IMR-90 (cell line): ENCODE results near the gene TRPM7. TPM values are rescaled to one million over a fixed set of nuclear protein-coding genes. Genes with fewer than 3 reads are reported as not detected.

Source experiments
- ATAC-seq: fragments of 200-7000 bp; cut with Tn5 transposase; 2 replicates; pipeline ENCODE4 v1.9.1; 2020; ENCODE audit warnings: low read depth, mild to moderate bottlenecking, moderate library complexity
- BruUV-seq: library from RNA; stranded (reverse); fragments of 400-500 nt; replicated peaks from 2 replicates; lab custom pipeline; 2021; lab: Mats Ljungman, UMichigan
- CTCF ChIA-PET: fragments of 300-600 bp; formaldehyde crosslinking; extraction: SDS; loops from one replicate; lab custom pipeline; 2021; ENCODE audit warnings: antibody characterized with exemption; lab: Yijun Ruan, JAX
- POLR2A ChIA-PET: fragments of 300-600 bp; sonication (Branson Sonifier 250); formaldehyde crosslinking; loops from one replicate; lab custom pipeline; 2022; ENCODE audit warnings: antibody characterized with exemption; ENCODE audit not compliant: unreplicated experiment; lab: Charles Lee
- DNase-seq: peaks from one replicate; pipeline ENCODE4 v3.0.0; 2013
- H2AFZ ChIP-seq: replicated peaks from 2 replicates; pipeline ENCODE3; 2013; ENCODE audit warnings: low read length, mild to moderate bottlenecking; ENCODE audit not compliant: poor library complexity
- H2AK5ac ChIP-seq: 2 replicates; pipeline ENCODE4 v1.6.1; 2013; ENCODE audit warnings: low read depth, low read length, inconsistent platforms
- H2AK9ac ChIP-seq: replicated peaks from 2 replicates; pipeline ENCODE3; 2013; ENCODE audit warnings: mild to moderate bottlenecking, low read depth, low read length, moderate library complexity; ENCODE audit not compliant: poor library complexity
- H2BK120ac ChIP-seq: 2 replicates; pipeline ENCODE4 v1.6.1; 2013; ENCODE audit warnings: low read depth, low read length, inconsistent platforms
- H2BK15ac ChIP-seq: 3 replicates; pipeline ENCODE4 v1.6.1; 2013; ENCODE audit warnings: low read depth, low read length, inconsistent platforms
- H2BK20ac ChIP-seq: 2 replicates; pipeline ENCODE4 v1.6.1; 2013; ENCODE audit warnings: low read depth, mild to moderate bottlenecking, inconsistent platforms, low read length, moderate library complexity
- H2BK5ac ChIP-seq: 2 replicates; pipeline ENCODE4 v1.6.1; 2013; ENCODE audit warnings: mild to moderate bottlenecking, low read depth, low read length, inconsistent platforms; ENCODE audit not compliant: poor library complexity, severe bottlenecking
- H3K14ac ChIP-seq: replicated peaks from 2 replicates; pipeline ENCODE4 v1.6.1; 2013; ENCODE audit warnings: low read depth, low read length, inconsistent platforms
- H3K18ac ChIP-seq: 2 replicates; pipeline ENCODE4 v1.6.1; 2013; ENCODE audit warnings: low read depth, low read length, control low read depth
- H3K23ac ChIP-seq: 2 replicates; pipeline ENCODE4 v1.6.1; 2013; ENCODE audit warnings: low read depth, low read length, inconsistent platforms
- H3K27ac ChIP-seq: 2 replicates; pipeline ENCODE4 v1.5.1; 2013; ENCODE audit warnings: mild to moderate bottlenecking, control low read depth, low read length; ENCODE audit not compliant: insufficient read depth
- H3K27me3 ChIP-seq: 2 replicates; pipeline ENCODE4 v1.6.1; 2013; ENCODE audit warnings: low read length; ENCODE audit not compliant: control insufficient read depth, insufficient read depth
- H3K36me3 ChIP-seq: 2 replicates; pipeline ENCODE4 v1.6.1; 2013; ENCODE audit warnings: low read length, mixed read lengths; ENCODE audit not compliant: control insufficient read depth, insufficient read depth
- H3K4ac ChIP-seq: 2 replicates; pipeline ENCODE4 v1.6.1; 2013; ENCODE audit warnings: low read depth, low read length, inconsistent platforms
- H3K4me1 ChIP-seq: 2 replicates; pipeline ENCODE4 v1.6.1; 2013; ENCODE audit warnings: low read length, mixed read lengths; ENCODE audit not compliant: control insufficient read depth, insufficient read depth
- H3K4me2 ChIP-seq: 2 replicates; pipeline ENCODE4 v1.6.1; 2013; ENCODE audit warnings: low read depth, mild to moderate bottlenecking, control low read depth, low read length, moderate library complexity
- H3K4me3 ChIP-seq: 2 replicates; pipeline ENCODE4 v1.5.1; 2013; ENCODE audit warnings: low read depth, mild to moderate bottlenecking, control low read depth, low read length, moderate library complexity; ENCODE audit not compliant: insufficient read depth
- H3K56ac ChIP-seq: 2 replicates; pipeline ENCODE4 v1.6.1; 2013; ENCODE audit warnings: low read length, inconsistent platforms; ENCODE audit not compliant: insufficient read depth; ENCODE audit errors: extremely low read depth
- H3K79me1 ChIP-seq, 2 experiments: 2 replicates each; pipeline ENCODE4 v1.6.1; 2013; ENCODE audit warnings: low read length in 2 of 2, inconsistent platforms in 1 of 2, low read depth in 1 of 2
- H3K9ac ChIP-seq: 2 replicates; pipeline ENCODE4 v1.6.1; 2013; ENCODE audit warnings: low read depth, low read length, control low read depth
- H3K9me1 ChIP-seq: 2 replicates; pipeline ENCODE4 v1.6.1; 2013; ENCODE audit warnings: low read length, inconsistent platforms; ENCODE audit not compliant: insufficient read depth
- H3K9me3 ChIP-seq: 2 replicates; pipeline ENCODE4 v1.6.1; 2013; ENCODE audit warnings: low read length; ENCODE audit not compliant: control insufficient read depth, insufficient read depth
- H4K20me1 ChIP-seq: 2 replicates; pipeline ENCODE4 v1.6.1; 2013; ENCODE audit warnings: low read length, inconsistent platforms; ENCODE audit not compliant: insufficient read depth
- H4K5ac ChIP-seq: 2 replicates; pipeline ENCODE4 v1.6.1; 2013; ENCODE audit warnings: mild to moderate bottlenecking, low read depth, low read length, control low read depth
- H4K8ac ChIP-seq, 2 experiments: 2 replicates each; pipeline ENCODE4 v1.6.1; 2013; ENCODE audit warnings: low read depth in 2 of 2, low read length in 2 of 2, control low read depth in 1 of 2, inconsistent platforms in 1 of 2
- H4K91ac ChIP-seq: 2 replicates; pipeline ENCODE4 v1.6.1; 2013; ENCODE audit warnings: low read depth, low read length, inconsistent platforms; ENCODE audit not compliant: insufficient read depth
- MAZ ChIP-seq: IDR thresholded peaks from 2 replicates; pipeline ENCODE4 v1.6.1; 2012; ENCODE audit warnings: low read depth, mild to moderate bottlenecking, low read length, improper control_type of control experiment, moderate library complexity, borderline replicate concordance
- POLR2A ChIP-seq: IDR thresholded peaks from 2 replicates; pipeline ENCODE4 v1.6.1; 2012; ENCODE audit warnings: mild to moderate bottlenecking, low read depth, low read length
- USF2 ChIP-seq: fragments of 150-350 bp; IDR thresholded peaks from 2 replicates; pipeline ENCODE4 v1.6.1; 2017; ENCODE audit warnings: mild to moderate bottlenecking, antibody characterized with exemption, low read length, low read depth
- WGBS, 2 experiments: methylation state at CpG; one replicate each; pipeline versions ENCODE4 v1.1.5 to v1.1.7; 2013; ENCODE audit warnings: missing lambda C conversion rate in 2 of 2; ENCODE audit not compliant: insufficient read length in 1 of 2; ENCODE audit errors: extremely low coverage in 2 of 2; 5-methylcytosine and 5-hydroxymethylcytosine counted together
- dilution Hi-C: fragments of 300-500 bp; cut with HindIII; formaldehyde crosslinking; loops from one replicate; pipeline ENCODE4 v1.14.3; 2018; ENCODE audit warnings: low sequenced_read_pairs; ENCODE audit not compliant: unreplicated experiment
- in situ Hi-C: fragments of 300-500 bp; cut with MboI; formaldehyde crosslinking; loops from 3 replicates; pipeline ENCODE4 v1.14.3; 2019; ENCODE audit warnings: low sequenced_read_pairs, inconsistent platforms, mixed read lengths
- intact Hi-C: fragments of 100-400 bp; cut with micrococcal nuclease; formaldehyde crosslinking; loops from 2 replicates; pipeline ENCODE4 v1.10.0; 2022
- polyA plus RNA-seq, 3 experiments: library from polyadenylated mRNA; depleted of rRNA; stranded (reverse); fragments of >200 nt; gene quantifications; 2 replicates each; pipeline ENCODE4 v1.2.3, GENCODE V29; 2012; ENCODE audit warnings: low replicate concordance in 1 of 3
- total RNA-seq: library from RNA; depleted of rRNA; stranded (reverse); fragments of >200 nt; gene quantifications from 2 replicates; pipeline ENCODE4 v1.2.3, GENCODE V29; 2012

TRPM7 gene
- total and polyA plus RNA-seq, 2 of the 4 experiments (the other 2 are of a cell fraction), result 10.6 to 27.8 TPM

DNA sequence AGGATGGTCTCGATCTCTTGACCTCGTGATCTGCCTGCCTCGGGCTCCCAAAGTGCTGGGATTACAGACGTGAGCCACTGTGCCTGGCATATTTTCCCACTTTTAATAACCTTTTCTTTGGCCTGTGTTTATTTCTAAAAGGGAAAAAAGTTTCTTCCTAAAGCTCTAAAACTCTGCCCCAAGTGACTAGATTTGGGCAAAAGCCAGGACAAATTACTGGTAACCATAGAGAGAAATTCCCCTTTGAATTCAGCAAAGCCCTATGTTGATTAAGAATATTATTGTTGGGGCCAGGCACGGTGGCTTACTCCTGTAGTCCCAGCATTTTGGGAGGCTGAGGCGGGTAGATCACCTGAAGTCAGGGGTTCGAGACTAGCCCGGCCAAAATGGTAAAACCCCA, 11.5 kb upstream of the TRPM7 start:
- no peak overlapping the region for H4K91ac ChIP-seq
- POLR2A ChIA-PET, result no interaction called here
- H3K79me1 ChIP-seq, result no peaks in the 10 kb centered on the region; a peak in 1 of 4 replicates
- H2BK5ac ChIP-seq, result no peak overlapping the region
- H3K18ac ChIP-seq, result no peak overlapping the region
- no peak for TF ChIP-seq USF2
- TF ChIP-seq MAZ, result no peak
- TF ChIP-seq POLR2A, result no peak
- H4K5ac ChIP-seq, result no peak overlapping the region
- H3K9ac ChIP-seq, result no peak overlapping the region
- in situ Hi-C loops, result no loop called here
- no peak overlapping the region for H2AFZ ChIP-seq
- ATAC-seq, result no peak
- no peak overlapping the region for H4K8ac ChIP-seq
- H3K9me1 ChIP-seq, result peaks cover 5% of the 10 kb centered on the region; the same call in 1 of the 2 replicates
- no peak overlapping the region for H3K27ac ChIP-seq
- H3K56ac ChIP-seq, result no peak overlapping the region
- no peak overlapping the region for H2AK9ac ChIP-seq
- intact Hi-C loops, result no loop called here
- H3K14ac ChIP-seq, result no peak overlapping the region
- no peak overlapping the region for H2BK15ac ChIP-seq
- no peak overlapping the region for H2BK20ac ChIP-seq
- H2AK5ac ChIP-seq, result no peak overlapping the region
- CTCF ChIA-PET, result interaction anchor here (1.0 kb wide), 1 partner anchor 188 kb away, joined by 3 read pairs; no protein-coding TSS in a partner anchor
- H3K36me3 ChIP-seq, result no peaks in the 10 kb centered on the region
- H4K20me1 ChIP-seq, result no peaks in the 10 kb centered on the region
- H3K4ac ChIP-seq, result no peak overlapping the region
- H3K4me1 ChIP-seq, result peaks cover 4% of the 10 kb centered on the region
- DNase-seq, result no peak
- H2BK120ac ChIP-seq, result no peak overlapping the region
- no CpG with 5 or more reads among the region's 8 CpGs for WGBS, 2 experiments
- no peaks in the 10 kb centered on the region for H3K27me3 ChIP-seq
- H3K4me2 ChIP-seq, result no peak overlapping the region
- dilution Hi-C loops, result no loop called here
- BruUV-seq, result no TSS peak
- no peaks in the 10 kb centered on the region for H3K9me3 ChIP-seq
- no peak overlapping the region for H3K4me3 ChIP-seq
- H3K23ac ChIP-seq, result no peak overlapping the region
